Osteoblast (primary cell): ENCODE results near the gene SPIN1. TPM values are rescaled to one million over a fixed set of nuclear protein-coding genes. Genes with fewer than 3 reads are reported as not detected.

Experiments
- DNase-seq: peaks from one replicate; pipeline ENCODE4 v3.0.0; 2011; ENCODE audit warnings: low spot score, mixed read lengths; ENCODE audit not compliant: insufficient read length; ENCODE audit errors: missing footprints
- H2AFZ ChIP-seq: 2 replicates; pipeline ENCODE4 v1.6.0; 2011; ENCODE audit warnings: mild to moderate bottlenecking, low read length
- H3K27ac ChIP-seq: 2 replicates; pipeline ENCODE4 v1.5.1; 2011; ENCODE audit warnings: mild to moderate bottlenecking, low read depth, low read length, moderate library complexity
- H3K27me3 ChIP-seq: 2 replicates; pipeline ENCODE4 v1.6.0; 2012; ENCODE audit warnings: mild to moderate bottlenecking, control low read depth, inconsistent platforms, low read length, moderate library complexity; ENCODE audit not compliant: insufficient read depth
- H3K36me3 ChIP-seq: 2 replicates; pipeline ENCODE4 v1.5.1; 2011; ENCODE audit warnings: mild to moderate bottlenecking, low read length, control low read depth, moderate library complexity; ENCODE audit not compliant: insufficient read depth
- H3K4me1 ChIP-seq: 2 replicates; pipeline ENCODE4 v1.5.1; 2011; ENCODE audit warnings: mild to moderate bottlenecking, low read length, control low read depth, moderate library complexity; ENCODE audit not compliant: insufficient read depth
- H3K4me2 ChIP-seq: 2 replicates; pipeline ENCODE4 v1.6.0; 2011; ENCODE audit warnings: mild to moderate bottlenecking, low read length; ENCODE audit not compliant: insufficient read depth
- H3K4me3 ChIP-seq: fragments of 200-600 bp; sonication (generic); 3 replicates; pipeline ENCODE4 v1.5.1; 2012; ENCODE audit warnings: mild to moderate bottlenecking, low read length, inconsistent platforms; ENCODE audit not compliant: insufficient read depth
- H3K79me2 ChIP-seq: 2 replicates; pipeline ENCODE4 v1.6.0; 2012; ENCODE audit warnings: mild to moderate bottlenecking, low read length, control low read depth, inconsistent platforms; ENCODE audit not compliant: insufficient read depth
- H3K9me3 ChIP-seq: 2 replicates; pipeline ENCODE4 v1.5.1; 2011; ENCODE audit warnings: low read depth, low read length, control low read depth
- H4K20me1 ChIP-seq: 2 replicates; pipeline ENCODE4 v1.6.0; 2012; ENCODE audit warnings: mild to moderate bottlenecking, low read length, control low read depth; ENCODE audit not compliant: insufficient read depth
- total RNA-seq: library from RNA; depleted of rRNA; stranded (reverse); fragments of >200 nt; gene quantifications from 2 replicates; pipeline ENCODE4 v1.2.3, GENCODE V29; 2012
- TF ChIP-seq, protein P1 (sequence below): IDR thresholded peaks from 2 replicates; pipeline ENCODE4 v1.5.1; 2011; ENCODE audit warnings: mild to moderate bottlenecking, low read depth, low read length, moderate library complexity; ENCODE audit errors: extremely low read depth

Gene SPIN1
- total RNA-seq, 1 donor: 162 TPM

DNA sequence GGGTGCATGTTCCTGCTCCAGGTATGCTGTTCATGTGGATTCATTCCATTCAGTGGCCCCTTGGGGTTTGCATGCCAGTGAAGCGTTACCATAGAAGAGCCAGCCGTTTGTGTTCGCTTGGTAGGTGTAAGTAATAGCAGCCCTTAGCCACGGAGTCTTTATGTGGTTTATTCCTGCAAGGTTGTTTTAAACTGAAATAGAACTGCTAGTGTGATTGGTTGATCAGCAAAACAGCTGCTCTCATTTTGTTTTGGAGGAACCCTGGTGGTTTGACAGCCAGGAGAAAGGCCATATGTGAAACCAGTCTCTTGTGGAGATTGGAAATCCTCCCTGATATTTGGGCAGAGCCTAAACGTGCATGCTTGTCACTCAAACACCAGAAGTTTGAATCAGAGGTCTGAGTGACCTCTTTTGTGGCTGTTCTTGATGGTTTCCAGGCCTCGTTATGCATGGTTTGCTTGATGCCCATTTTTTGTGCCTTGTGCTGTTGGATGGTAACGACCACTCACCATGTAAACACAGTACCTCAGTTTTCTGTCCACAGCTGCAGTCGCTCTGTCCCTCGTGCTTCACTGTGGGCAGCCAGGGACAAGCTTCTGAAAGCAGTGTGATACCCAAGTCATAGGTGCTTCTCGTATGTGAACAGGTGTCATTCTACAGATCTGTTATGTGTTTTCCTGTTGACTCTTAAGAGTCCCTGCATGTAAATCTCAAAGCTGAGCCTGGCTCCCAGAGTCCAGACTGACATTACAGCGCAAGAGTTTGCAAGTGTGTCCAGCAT lies 88.4 kb downstream of the SPIN1 start:
- Histone ChIP-seq H3K27ac (peak overlapping the region; percentile 99), H3K4me2 (peak overlapping the region; percentile 59), H3K9me3 (no peaks in the 10 kb centered on the region), H3K36me3 (peaks cover 18% of the 10 kb centered on the region), H2AFZ (no peak overlapping the region), H3K4me1 (peaks cover 57% of the 10 kb centered on the region), H3K79me2 (peaks cover 49% of the 10 kb centered on the region), H3K4me3 (peak overlapping the region; percentile 20), H3K27me3 (no peaks in the 10 kb centered on the region), H4K20me1 (no peaks in the 10 kb centered on the region)
- TF ChIP-seq, protein P1, sequence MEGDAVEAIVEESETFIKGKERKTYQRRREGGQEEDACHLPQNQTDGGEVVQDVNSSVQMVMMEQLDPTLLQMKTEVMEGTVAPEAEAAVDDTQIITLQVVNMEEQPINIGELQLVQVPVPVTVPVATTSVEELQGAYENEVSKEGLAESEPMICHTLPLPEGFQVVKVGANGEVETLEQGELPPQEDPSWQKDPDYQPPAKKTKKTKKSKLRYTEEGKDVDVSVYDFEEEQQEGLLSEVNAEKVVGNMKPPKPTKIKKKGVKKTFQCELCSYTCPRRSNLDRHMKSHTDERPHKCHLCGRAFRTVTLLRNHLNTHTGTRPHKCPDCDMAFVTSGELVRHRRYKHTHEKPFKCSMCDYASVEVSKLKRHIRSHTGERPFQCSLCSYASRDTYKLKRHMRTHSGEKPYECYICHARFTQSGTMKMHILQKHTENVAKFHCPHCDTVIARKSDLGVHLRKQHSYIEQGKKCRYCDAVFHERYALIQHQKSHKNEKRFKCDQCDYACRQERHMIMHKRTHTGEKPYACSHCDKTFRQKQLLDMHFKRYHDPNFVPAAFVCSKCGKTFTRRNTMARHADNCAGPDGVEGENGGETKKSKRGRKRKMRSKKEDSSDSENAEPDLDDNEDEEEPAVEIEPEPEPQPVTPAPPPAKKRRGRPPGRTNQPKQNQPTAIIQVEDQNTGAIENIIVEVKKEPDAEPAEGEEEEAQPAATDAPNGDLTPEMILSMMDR: no peak
- DNase-seq: no peak

- peaks cover 19% of the 10 kb centered on the region for H3K36me3 ChIP-seq
- peaks cover 57% of the 10 kb centered on the region for H3K4me1 ChIP-seq
- no peaks in the 10 kb centered on the region for H3K9me3 ChIP-seq
- no peaks in the 10 kb centered on the region for H4K20me1 ChIP-seq
- no peak overlapping the region for H2AFZ ChIP-seq
- peak overlapping the region; percentile 59 for H3K4me2 ChIP-seq
- H3K79me2 ChIP-seq: peaks cover 44% of the 10 kb centered on the region
- peak overlapping the region; percentile 99 for H3K27ac ChIP-seq
- peak overlapping the region; percentile 20 for H3K4me3 ChIP-seq
- TF ChIP-seq, protein P1: no peak
- no peaks in the 10 kb centered on the region for H3K27me3 ChIP-seq
- peak; percentile 71 for DNase-seq
These were observed 89.1 kb downstream of the SPIN1 start for GRCh38 chr9:88477300-88477751.

DNA sequence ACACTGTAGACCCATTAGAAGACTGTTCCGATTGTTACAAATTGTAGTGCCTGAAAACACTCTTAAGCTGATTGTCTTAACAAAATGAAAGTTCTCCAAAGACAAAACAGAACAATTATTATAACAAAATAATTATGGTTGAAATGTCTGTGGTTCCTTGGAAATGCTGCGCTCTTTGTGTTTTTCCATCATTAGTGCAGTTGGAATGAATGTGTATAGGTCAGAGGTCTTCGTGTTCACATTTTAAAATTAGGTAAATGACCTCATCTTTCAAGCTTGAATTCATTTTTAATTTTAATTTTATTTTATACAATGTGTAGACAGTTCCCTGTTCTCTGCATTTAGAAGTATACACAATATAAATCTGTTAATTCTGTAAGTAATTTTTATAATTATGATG lies 90.0 kb downstream of the SPIN1 start:
- TF ChIP-seq, protein P1: no peak
- no peak for DNase-seq
- Histone ChIP-seq H3K36me3 (peaks cover 17% of the 10 kb centered on the region), H3K4me3 (peak overlapping the region; percentile 31), H3K27me3 (no peaks in the 10 kb centered on the region), H3K4me2 (peak overlapping the region; percentile 59), H2AFZ (no peak overlapping the region), H3K4me1 (peaks cover 57% of the 10 kb centered on the region), H4K20me1 (no peaks in the 10 kb centered on the region), H3K27ac (peak overlapping the region; percentile 99), H3K9me3 (no peaks in the 10 kb centered on the region), H3K79me2 (peaks cover 39% of the 10 kb centered on the region)

DNA sequence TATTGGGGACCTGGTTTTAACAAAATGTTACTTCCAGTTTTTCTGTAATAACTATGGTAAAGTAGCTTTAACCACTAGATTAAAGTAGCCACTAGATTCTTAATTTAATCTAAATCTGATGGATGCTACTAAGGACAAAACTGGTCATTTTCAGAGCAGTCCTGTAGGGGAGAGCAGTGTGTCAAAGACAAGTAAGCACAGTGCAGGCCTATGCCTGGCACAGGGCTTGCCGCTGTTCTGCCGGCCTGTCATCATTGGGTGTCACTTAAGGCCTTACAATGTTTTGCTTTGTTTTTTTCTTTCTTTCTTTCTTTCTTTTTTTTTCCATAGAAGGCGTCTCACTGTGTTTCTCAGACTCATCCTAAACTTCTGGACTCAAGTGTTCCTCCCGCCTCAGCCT lies 93.7 kb downstream of the SPIN1 start:
- no peaks in the 10 kb centered on the region for H3K9me3 ChIP-seq
- H3K4me2 ChIP-seq: no peak overlapping the region
- no peak for DNase-seq
- peaks cover 20% of the 10 kb centered on the region for H3K79me2 ChIP-seq
- H3K27ac ChIP-seq: peak overlapping the region; percentile 14
- TF ChIP-seq, protein P1: no peak
- peaks cover 26% of the 10 kb centered on the region for H3K4me1 ChIP-seq
- H3K27me3 ChIP-seq: no peaks in the 10 kb centered on the region
- peaks cover 26% of the 10 kb centered on the region for H3K36me3 ChIP-seq
- H3K4me3 ChIP-seq: no peak overlapping the region
- no peaks in the 10 kb centered on the region for H4K20me1 ChIP-seq
- H2AFZ ChIP-seq: no peak overlapping the region
